A673 (cell line): Measurements from ENCODE around the gene SPIRE1. TPM values are rescaled to one million over a fixed set of nuclear protein-coding genes. Genes with fewer than 3 reads are reported as not detected.

ENCODE experiments used
- BruUV-seq: library from RNA; stranded (reverse); fragments of 400-500 nt; replicated peaks from 2 replicates; lab custom pipeline; 2021; lab: Mats Ljungman, UMichigan
- CTCF ChIA-PET: fragments of 300-600 bp; sonication (Branson Sonifier 250); formaldehyde crosslinking; loops from one replicate; lab custom pipeline; 2022; ENCODE audit warnings: antibody characterized with exemption; lab: Charles Lee
- POLR2A ChIA-PET: fragments of 300-600 bp; sonication (Branson Sonifier 250); formaldehyde crosslinking; loops from one replicate; lab custom pipeline; 2022; ENCODE audit warnings: antibody characterized with exemption; ENCODE audit not compliant: low non-redundant PET; lab: Charles Lee
- DNase-seq: peaks from one replicate; pipeline ENCODE4 v3.0.0-alpha.2; 2015; ENCODE audit warnings: low spot score
- H3K27ac ChIP-seq: fragments of 200-600 bp; sonication (generic); 2 replicates; pipeline ENCODE4 v1.5.1; 2016; ENCODE audit warnings: mixed run types, low read depth, mild to moderate bottlenecking, mixed read lengths, antibody characterized with exemption, low read length; ENCODE audit not compliant: poor library complexity, severe bottlenecking
- H3K27me3 ChIP-seq: fragments of 200-600 bp; sonication (generic); replicated peaks from 2 replicates; pipeline ENCODE4 v1.6.1; 2017; ENCODE audit warnings: mixed run types, low read depth, mild to moderate bottlenecking, mixed read lengths, antibody characterized with exemption, low read length; ENCODE audit not compliant: insufficient read depth, poor library complexity
- H3K36me3 ChIP-seq: fragments of 200-600 bp; sonication (generic); 2 replicates; pipeline ENCODE4 v1.6.1; 2016; ENCODE audit warnings: mixed run types, mild to moderate bottlenecking, mixed read lengths, antibody characterized with exemption, low read length; ENCODE audit not compliant: insufficient read depth, poor library complexity, severe bottlenecking
- H3K4me1 ChIP-seq: fragments of 200-600 bp; sonication (generic); 2 replicates; pipeline ENCODE4 v1.6.1; 2017; ENCODE audit warnings: mixed run types, mild to moderate bottlenecking, mixed read lengths, antibody characterized with exemption, low read length; ENCODE audit not compliant: insufficient read depth, poor library complexity, severe bottlenecking
- H3K4me3 ChIP-seq: fragments of 200-600 bp; sonication (generic); 2 replicates; pipeline ENCODE4 v1.5.1; 2016; ENCODE audit warnings: low read depth, mixed run types, mild to moderate bottlenecking, mixed read lengths, low read length; ENCODE audit not compliant: poor library complexity, severe bottlenecking
- H3K9me3 ChIP-seq: fragments of 200-600 bp; sonication (generic); 2 replicates; pipeline ENCODE4 v1.6.1; 2016; ENCODE audit warnings: mixed run types, low read depth, mild to moderate bottlenecking, mixed read lengths, antibody characterized with exemption, low read length; ENCODE audit not compliant: poor library complexity, severe bottlenecking
- CTCF ChIP-seq: fragments of 300-800, 200-600 bp; sonication (generic); conservative IDR thresholded peaks from 2 replicates; pipeline ENCODE4 v1.5.1; 2017; ENCODE audit warnings: low read depth, mild to moderate bottlenecking, antibody characterized with exemption, low read length, moderate library complexity, mixed read lengths
- EZH2 ChIP-seq: fragments of 200-600 bp; sonication (generic); IDR thresholded peaks from 2 replicates; pipeline ENCODE4 v1.6.1; 2017; ENCODE audit warnings: borderline replicate concordance, low read depth, mild to moderate bottlenecking, mixed read lengths, antibody characterized with exemption, low read length; ENCODE audit not compliant: poor library complexity, severe bottlenecking
- intact Hi-C: fragments of 100-400 bp; cut with micrococcal nuclease; formaldehyde crosslinking; loops from one replicate; pipeline ENCODE4 v1.10.0; 2022; ENCODE audit not compliant: unreplicated experiment
- total RNA-seq: library from RNA; stranded (reverse); gene quantifications from 2 replicates; pipeline ENCODE4 v1.2.3, GENCODE V29; 2021

SPIRE1 gene
- total RNA-seq, 1 experiment from 2014 or later: 18.1 TPM

GRCh38 chr18:12462242-12462641, 195.7 kb downstream of the SPIRE1 start:
- no peak overlapping the region for H3K27ac ChIP-seq
- BruUV-seq: no TSS peak
- no peak for DNase-seq
- no peak overlapping the region for H3K4me3 ChIP-seq
- TF ChIP-seq EZH2 (no peak), CTCF (no peak)
- POLR2A ChIA-PET: no interaction called here
- no peaks in the 10 kb centered on the region for H3K9me3 ChIP-seq
- intact Hi-C loops: no loop called here
- CTCF ChIA-PET: no interaction called here
- no peaks in the 10 kb centered on the region for H3K36me3 ChIP-seq
- no peaks in the 10 kb centered on the region for H3K4me1 ChIP-seq
- H3K27me3 ChIP-seq: no peaks in the 10 kb centered on the region

GRCh38 chr18:12461326-12461725, 196.6 kb downstream of the SPIRE1 start:
- no peaks in the 10 kb centered on the region for H3K9me3 ChIP-seq
- no peaks in the 10 kb centered on the region for H3K36me3 ChIP-seq
- no peak overlapping the region for H3K27ac ChIP-seq
- H3K27me3 ChIP-seq: no peaks in the 10 kb centered on the region
- no peak for DNase-seq
- no peak for TF ChIP-seq EZH2
- TF ChIP-seq CTCF: no peak
- no peak overlapping the region for H3K4me3 ChIP-seq
- ChIA-PET POLR2A (interaction anchor here (0.7 kb wide), 1 partner anchor 192 kb away, joined by 3 read pairs; no protein-coding TSS in a partner anchor), CTCF (no interaction called here)
- BruUV-seq: no TSS peak
- intact Hi-C loops: no loop called here
- no peaks in the 10 kb centered on the region for H3K4me1 ChIP-seq

- TF ChIP-seq CTCF: no peak
- TF ChIP-seq EZH2: no peak
These were observed 197.0 kb downstream of the SPIRE1 start for GRCh38 chr18:12460874-12461273.

More at GRCh38 chr18:12460874-12461273, 197.0 kb downstream of the SPIRE1 start:
- DNase-seq: no peak
- Histone ChIP-seq H3K4me1 (no peaks in the 10 kb centered on the region), H3K27ac (no peak overlapping the region), H3K36me3 (no peaks in the 10 kb centered on the region), H3K9me3 (no peaks in the 10 kb centered on the region), H3K27me3 (no peaks in the 10 kb centered on the region), H3K4me3 (no peak overlapping the region)
- intact Hi-C loops: no loop called here
- ChIA-PET CTCF (interaction anchor here (0.7 kb wide), 1 partner anchor 912 kb away, joined by 3 read pairs; no protein-coding TSS in a partner anchor), POLR2A (interaction anchor here (0.7 kb wide), 1 partner anchor 192 kb away, joined by 3 read pairs; no protein-coding TSS in a partner anchor)
- BruUV-seq: no TSS peak
